GM20000 (cell line): ENCODE measurements around the gene TADA2A.
A peak's percentile ranks its signal among the peaks of the same experiment; 100 is the strongest.

ENCODE experiments used
- DNase-seq: peaks from one replicate; pipeline ENCODE4 v3.0.0; 2012; ENCODE audit warnings: low spot score
- CTCF ChIP-seq: IDR thresholded peaks from 2 replicates; pipeline ENCODE4 v1.5.1; 2012; ENCODE audit warnings: mild to moderate bottlenecking, control low read depth; ENCODE audit errors: extremely low read depth, missing control alignments

Gene TADA2A

DNA sequence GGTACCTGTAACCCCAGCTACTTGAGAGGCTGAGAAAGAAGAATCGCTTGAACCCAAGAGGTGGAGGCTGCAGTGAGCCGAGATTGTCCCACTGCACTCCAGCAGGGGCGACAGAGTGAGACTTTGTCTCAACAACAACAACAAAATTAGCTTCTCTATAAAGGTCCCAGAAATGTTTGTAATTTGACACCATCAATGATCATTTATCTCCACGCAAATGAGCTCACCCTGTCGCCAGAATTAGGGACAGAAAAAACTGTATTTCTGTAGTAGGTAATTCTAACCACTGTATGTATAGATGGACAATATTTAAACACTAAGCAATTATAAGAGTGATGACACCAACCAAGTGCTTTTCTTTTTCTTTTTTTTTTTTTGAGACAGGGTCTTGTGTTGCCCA lies 20.2 kb upstream of the TADA2A start:
- no peak for TF ChIP-seq CTCF
- DNase-seq: no peak

GRCh38 chr17:37388266-37388665 lies 18.4 kb upstream of the TADA2A start:
- TF ChIP-seq CTCF: no peak
- DNase-seq: no peak

DNA sequence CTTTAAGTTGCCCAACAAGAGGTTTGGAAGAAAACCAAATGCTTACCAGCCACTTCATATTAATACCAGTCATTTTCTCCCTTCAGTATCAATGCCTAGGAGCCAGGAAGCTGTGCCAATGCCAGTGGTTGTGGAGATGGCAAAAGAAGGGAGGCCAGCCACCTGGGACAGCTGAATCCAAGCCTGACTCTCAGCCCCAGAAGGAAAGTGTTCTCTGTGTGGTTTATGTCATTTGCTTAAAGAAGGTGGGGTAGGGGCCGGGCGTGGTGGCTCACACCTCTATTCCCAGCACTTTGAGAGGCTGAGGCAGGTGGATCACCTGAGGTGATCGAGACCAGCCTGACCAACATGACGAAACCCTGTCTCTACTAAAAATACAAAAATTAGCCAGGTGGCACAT lies 17.5 kb upstream of the TADA2A start:
- no peak for TF ChIP-seq CTCF
- no peak for DNase-seq

DNA sequence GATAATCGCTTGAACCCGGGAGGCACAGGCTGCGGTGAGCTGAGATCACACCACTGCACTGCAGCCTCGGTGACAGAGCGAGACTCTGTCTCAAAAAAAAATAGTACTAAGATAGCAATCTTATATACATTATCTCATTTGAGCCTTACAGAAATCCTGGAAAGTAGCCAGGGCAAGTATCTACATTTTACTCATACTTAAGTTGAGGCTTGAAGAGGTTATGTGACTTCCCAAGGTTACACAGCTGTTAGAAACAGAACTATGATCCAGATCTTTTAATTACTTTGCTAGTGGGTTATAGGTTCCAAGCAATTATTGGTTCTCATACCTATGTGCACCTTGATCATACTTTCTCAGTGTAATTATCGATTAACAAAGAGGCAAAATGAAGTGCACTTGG lies 15.5 kb upstream of the TADA2A start:
- no peak for TF ChIP-seq CTCF
- DNase-seq: no peak

GRCh38 chr17:37392024-37392590 lies 14.6 kb upstream of the TADA2A start:
- no peak for TF ChIP-seq CTCF
- peak; percentile 50 for DNase-seq

DNA sequence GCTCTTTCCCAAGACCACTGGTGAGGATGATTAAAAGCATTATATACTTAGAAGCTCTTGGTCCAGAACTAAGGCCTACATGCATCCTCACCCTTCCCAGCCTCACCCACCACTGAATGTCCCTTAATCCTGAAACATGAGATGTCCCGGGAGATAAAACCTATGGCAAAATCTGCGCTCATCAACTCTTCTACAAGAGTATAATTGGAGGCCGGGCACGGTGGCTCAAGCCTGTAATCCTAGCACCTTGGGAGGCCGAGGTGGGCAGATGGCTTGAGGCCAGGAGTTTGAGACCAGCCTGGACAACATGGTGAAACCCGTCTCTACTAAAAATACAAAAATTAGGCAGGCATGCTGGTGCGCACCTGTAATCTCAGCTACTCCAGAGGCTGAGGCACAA lies 13.3 kb upstream of the TADA2A start:
- no peak for TF ChIP-seq CTCF
- DNase-seq: no peak

DNA sequence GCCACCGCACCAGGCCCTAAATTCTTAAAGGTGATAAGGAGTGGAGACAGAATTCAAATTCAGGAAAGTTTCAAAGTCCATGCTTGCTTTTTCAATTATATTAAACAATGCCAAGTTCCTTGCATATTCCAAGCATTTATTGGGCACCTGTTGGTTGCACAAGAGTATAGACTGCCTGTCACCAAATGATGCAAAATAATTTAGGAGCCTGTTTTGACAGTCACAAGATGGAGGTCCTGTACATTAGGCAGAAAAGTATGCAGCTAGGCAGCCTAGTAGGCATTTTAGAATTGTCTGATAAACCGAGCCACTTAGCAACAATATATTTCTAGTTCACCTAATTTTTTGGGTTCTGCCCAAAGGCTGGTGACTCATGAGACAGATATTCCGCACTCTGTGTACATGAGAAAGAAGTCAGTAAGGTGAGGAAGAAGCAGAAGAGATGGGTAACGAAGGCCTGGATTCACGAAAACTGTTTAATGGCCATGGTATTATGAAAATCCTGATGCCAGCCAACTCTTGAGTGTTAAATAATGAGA lies 7.4 kb upstream of the TADA2A start:
- DNase-seq: no peak
- no peak for TF ChIP-seq CTCF
